Activated CD8-positive, alpha-beta memory T cell treated with anti-CD3 and anti-CD28 coated beads for 1 hour (primary cell): Measurements from ENCODE around the gene MAPK10.
"Not testable (repeated sequence)": the region's sequence is repeated elsewhere in the genome, so short reads cannot be mapped to it uniquely, and the experiment has no call there.

Experiments used
- DNase-seq, 2 donors: peaks; one replicate each; pipeline ENCODE4 v3.0.0-alpha.2; 2020; ENCODE audit warnings: low read depth in 1 of 2; ENCODE audit errors: extremely low read depth in 1 of 2

The MAPK10 gene

DNA sequence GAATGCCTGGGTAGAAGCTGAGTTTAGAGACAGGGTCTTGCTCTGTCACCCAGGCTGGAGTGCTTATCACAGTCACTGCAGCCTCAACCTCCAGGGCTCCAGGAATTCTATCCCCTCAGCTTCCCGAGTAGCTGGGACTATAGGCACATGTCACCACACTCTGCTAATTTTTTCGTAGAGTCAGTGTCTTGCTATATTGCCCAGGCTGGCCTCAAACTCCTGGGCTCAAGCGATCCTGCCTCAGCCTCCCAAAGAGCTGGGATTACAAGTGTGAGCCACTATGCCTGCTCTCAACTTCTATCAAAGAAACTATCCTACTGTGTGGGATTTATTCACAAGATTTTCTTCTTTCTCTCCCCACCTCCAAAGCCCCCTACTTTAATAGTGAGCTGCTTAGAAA lies 15.7 kb downstream of the MAPK10 start:
- no peak for DNase-seq

DNA sequence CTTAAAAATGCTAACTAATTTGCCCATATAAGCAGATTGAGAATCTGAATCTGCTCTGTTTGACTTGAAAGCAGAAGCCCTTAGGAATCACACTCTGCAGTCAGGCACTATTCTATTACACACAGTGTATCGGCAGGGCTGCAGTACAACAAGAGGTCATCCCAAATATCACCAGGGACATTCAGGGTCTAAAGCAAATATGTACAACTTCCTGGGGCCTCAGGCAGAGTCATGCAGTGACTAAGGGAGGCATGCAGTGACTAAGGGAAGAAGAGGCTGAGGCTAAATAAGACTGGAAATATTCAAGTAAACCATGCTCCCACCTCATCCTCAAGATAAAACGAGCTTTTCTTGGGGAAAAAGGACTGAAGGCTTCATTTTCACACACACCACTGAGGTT lies 20.9 kb downstream of the MAPK10 start:
- no peak for DNase-seq

DNA sequence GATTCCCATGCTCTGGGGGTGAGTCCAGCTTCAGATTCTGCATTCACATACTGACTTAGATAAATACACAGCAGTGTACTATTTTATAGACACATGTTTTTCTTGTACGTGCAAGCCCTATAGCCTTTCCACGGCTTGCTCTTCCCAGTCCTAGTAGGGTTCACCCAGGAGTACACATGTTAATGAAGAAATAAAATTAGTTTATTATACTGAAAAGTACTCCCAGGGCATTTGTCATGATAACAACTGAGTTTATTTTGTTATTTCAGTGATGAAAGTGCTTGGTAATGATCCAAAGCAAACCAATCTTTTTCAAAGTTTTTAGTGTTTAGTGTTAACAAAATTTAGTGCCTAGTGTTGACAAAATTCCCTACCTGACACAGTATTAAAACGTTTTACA lies 21.3 kb downstream of the MAPK10 start:
- DNase-seq, result no peak

DNA sequence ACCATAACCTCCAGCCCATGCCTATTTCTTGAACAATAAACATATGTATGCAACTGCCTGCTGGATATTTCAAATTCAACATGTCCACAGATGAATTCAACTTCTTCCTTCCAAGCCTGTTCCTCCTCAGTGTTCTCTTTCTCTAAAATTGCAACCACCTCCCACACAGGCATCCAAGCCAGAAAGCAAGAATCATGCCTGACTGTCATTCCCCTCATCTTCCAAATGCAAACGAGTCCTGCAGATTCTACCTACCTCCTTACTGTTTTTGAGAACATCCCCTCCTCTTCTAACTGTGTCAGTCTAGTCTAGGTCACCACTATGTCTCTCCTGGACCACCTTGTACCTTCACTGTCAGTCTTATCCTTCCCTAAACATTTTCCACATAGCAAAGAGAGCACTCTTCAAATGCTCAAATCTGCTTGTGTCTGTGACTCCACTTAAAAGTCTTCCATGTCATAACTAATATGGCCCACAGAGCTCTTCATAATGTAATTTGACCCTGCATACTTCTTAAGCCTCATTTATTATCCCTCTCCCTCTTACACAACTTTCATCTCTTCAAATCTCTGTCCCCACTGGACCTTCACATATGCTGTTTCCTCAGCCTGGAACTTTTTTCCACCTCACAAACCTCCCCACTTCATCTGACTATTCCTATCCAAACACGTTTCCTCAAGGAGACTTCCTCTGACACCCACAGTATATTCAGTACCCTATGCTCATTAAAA lies 25.7 kb downstream of the MAPK10 start:
- DNase-seq, result no peak

DNA sequence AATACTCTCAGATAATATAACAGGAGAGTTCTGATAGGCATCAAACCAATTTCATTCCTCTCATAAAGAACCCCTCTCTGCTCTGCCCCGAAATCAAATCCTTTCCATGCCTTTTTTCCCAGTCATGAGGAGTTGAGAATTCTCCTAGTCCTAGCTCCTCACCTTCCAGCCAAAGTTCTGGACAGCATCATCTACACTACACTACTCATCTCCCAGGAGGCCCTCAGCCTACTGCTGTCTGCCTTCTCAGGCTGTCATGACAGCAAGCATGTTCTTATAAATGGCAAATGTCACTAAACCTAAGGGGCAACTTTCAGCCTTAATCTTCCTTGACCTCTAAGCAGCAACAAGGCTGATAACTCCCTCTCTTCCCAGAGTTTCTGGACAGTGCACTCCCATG lies 26.6 kb downstream of the MAPK10 start:
- DNase-seq, result no peak

DNA sequence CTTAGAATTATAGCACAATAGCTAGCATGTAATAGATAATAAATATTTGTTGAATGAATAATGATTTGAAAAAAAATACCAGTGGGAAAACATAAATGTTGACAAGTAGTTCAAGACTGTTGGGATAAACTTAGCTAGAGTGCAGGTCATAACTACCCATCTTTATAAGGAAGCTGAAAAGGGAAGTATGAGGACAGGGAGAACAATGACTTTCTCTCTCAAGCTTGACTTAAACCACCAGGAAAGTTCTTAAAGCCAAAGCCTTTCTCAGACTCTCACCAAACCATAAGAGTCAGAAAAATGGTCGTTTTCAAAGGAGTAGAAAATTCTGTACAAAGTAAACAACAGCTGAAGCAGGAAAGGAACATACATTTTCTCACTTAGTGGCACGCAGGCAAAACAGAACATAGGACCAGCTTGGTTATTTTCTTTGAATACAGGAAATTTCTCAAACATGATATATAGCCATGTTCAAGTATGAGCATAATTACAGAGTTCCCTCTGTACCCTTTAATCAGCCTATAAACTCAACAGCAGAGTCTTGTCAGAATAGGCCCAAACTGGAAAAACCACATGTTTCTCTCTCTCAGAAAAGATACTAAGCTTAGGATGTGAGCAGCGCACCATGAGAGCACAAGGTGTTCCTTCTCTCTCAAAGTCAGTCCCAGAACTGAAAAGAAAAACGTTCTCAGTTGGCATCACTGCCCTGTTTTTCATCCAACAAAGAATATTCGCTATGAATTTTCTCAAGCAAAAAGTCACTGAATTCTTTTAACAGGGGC lies 28.7 kb downstream of the MAPK10 start:
- DNase-seq, result no peak

DNA sequence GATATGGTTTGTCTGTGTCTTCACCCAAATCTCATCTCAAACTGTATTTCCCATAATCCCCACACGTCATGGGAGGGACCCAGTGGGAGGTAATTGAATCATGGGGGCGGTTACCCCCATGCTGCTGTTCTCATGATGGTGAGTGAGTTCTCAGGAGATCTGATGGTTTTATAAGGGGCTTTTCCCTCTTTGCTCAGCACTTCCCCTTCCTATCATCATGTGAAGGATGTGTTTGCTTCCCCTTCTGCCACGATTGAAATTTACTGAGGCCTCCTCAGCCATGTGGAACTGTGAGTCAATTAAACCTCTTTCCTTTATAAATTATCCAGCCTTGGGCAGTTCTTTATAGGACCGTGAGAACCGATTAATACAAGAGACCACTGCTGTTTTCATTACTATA lies 29.4 kb downstream of the MAPK10 start:
- DNase-seq, result not testable (repeated sequence)

DNA sequence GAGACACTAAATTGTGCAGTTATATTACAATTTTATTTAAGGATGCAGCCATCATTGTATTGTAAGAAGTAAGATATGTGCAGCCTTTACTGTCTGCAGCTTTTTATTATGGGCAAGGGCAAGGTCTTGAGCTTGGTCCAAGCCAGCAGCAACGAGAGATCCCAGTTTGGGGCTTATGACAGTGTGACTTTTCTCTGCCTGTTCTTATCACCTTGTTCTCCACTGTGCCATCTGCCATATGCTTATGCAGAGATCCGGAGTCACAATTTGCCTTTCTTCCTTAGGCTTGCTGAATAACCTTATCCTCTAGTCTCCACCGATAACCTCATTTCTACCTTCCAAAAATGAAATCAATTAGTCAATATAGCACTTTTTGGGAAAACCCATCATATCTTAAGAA lies 30.4 kb downstream of the MAPK10 start:
- no peak for DNase-seq

DNA sequence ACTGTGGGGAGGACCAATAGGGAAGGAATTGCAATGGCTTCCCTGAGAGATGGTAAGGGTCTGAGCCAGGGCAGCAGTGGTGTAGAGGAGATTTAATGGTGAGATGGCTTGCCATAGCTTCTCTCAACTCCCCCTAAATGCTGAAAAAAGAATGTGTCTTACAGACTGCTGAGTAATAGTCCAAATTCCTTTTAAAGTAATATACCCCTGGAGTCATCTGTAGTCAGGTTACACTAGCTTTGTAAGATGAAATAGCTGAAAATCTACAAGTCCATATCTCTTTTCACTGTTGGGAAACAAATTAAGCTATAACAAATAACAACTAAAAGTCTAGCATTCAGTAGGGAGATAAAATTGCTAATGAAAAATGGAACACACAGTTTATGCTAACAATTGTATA lies 33.5 kb downstream of the MAPK10 start:
- no peak for DNase-seq

DNA sequence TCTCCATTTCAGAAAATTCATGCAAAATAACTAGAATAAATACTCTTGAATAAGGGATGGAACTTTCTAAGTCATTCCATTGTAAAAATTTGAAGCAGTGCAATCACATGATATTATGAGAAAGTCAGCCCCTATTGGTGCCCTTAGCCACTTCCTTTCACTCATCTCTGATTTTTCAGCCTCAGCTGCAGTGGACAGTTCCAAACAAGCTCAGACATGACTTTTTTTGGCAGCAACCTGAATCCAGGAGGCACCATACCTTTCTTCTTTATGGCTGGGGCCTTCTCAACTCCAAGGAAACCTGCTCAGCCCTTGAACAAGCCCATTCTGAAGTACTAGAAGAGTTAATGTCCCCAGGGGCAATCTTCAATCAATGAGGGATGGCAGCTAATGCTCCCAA lies 40.5 kb downstream of the MAPK10 start:
- DNase-seq, result no peak

DNA sequence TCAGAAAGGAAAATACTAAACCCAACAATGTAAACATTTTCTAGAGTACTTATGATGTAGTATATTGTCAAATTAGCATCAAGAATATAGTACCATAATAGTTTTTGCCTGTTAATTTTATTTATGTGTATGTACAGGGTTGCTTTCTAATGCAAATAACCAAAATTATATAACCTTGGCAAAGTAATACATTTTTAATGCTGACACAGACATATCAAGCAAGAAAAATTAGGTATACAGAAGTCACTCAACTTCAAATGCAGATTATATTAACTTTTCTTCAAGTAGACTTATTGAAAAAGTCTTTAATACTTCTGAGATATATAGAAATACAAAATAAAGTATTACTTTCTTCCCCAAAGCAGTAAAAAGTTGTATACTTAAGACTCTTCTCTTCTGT lies 44.3 kb downstream of the MAPK10 start:
- DNase-seq, result no peak

DNA sequence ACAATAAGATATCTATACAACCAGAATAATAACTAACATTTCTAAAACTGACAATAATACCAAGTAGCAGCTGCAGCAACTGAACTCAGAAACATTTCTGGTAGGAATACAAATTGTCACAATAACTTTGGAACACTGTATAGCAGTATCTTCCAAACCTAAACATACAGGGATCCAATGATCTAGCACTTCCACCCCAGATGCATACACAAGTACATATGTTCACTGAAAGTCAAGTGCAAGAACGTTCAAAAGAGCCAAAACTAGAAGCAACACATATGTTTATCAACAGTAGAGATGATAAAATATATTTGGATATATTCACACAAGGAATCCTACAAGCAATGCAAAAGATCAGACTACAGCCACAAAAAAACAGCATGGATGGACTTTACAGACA lies 46.2 kb downstream of the MAPK10 start:
- no peak for DNase-seq

DNA sequence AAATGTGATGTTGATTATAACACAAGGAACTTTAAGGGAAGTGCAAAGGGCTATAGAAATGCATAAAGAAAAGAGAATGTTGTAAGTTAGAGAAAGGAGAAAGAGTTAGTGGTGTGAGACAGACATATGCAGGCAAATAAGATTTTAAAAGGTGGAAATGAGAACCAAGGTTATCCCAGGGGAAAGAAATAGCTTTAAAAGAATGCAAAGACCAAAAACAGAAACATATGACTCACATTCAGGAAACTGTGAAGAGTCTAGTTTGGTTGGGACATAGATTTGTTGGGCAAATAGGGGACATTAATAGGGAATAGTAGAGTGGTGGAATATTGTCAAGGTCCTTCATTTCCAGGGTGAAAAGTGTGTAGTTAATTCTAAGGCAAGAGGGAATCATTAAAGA lies 52.4 kb downstream of the MAPK10 start:
- no peak for DNase-seq

DNA sequence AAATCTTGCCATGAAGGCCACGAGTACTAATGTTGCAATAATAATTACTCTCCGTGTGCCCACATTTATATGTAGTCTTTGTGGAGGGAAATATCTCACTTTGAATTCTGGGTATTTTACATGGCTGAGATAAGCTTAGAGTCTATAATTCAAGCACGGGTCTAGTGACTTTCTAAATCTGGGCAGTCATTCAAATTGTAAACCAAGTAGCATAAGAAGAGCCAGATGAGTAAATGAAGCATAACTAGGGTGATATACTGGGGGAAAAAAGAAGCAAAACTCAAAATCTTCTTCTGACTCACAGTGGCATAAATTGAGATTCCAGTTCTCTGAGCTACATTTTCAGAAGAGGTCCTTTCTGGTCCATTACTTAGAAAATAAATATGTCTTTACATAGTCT lies 53.0 kb downstream of the MAPK10 start:
- DNase-seq, result no peak

DNA sequence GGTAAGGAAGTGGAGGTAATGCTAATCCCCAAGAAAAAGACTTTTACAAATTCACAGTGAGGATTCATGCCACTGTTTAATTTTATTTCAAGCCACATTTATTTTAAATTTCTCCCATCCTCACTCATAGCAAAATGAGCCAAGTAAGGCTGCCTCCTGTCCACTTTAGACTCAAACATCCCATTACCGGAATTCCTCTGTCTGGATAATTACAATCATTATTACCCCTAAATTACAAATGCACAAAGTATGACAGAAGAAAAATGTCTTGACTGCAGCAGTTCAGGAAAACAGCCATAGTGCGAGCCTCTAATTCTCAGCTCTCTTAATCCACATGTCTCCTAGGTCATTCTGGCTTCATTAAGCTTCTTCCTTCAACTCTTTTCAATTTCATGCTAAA lies 57.0 kb downstream of the MAPK10 start:
- no peak for DNase-seq

DNA sequence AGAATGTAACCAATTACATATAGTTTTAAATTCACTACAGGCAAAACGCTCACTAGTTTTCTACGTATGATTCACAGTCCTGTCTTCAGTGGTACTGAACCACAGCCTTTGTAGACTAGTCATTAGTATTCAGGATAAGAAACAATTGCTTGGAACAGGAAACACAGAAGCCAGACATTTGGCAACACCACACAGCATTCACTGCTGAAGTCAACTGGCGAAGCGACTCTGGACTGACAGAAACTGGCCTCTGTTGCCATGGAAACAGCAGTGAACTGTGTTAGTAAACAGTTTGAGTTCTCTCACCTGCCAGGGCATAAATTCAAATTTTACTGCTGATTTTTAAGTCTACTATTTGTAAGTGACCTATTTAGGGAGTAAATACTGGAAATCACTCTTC lies 57.6 kb downstream of the MAPK10 start:
- DNase-seq, result no peak

DNA sequence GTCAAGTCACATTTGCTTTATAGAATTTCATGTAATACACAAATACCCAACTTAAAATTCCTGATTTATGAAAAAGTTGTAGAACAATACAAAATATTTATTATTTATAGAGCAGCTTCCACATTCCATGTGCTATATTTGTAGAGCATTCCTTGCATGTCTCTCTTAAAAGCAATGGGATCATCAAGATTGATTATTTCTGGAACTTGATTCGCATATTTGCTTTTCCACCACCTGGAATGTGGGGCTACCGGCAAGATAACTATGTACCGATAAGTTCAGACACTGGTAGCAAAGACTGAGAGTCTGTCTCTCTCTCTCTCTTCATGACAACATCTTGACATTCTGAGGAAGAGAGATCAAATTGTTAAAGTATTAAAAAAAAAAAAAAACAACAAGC lies 59.3 kb downstream of the MAPK10 start:
- no peak for DNase-seq

DNA sequence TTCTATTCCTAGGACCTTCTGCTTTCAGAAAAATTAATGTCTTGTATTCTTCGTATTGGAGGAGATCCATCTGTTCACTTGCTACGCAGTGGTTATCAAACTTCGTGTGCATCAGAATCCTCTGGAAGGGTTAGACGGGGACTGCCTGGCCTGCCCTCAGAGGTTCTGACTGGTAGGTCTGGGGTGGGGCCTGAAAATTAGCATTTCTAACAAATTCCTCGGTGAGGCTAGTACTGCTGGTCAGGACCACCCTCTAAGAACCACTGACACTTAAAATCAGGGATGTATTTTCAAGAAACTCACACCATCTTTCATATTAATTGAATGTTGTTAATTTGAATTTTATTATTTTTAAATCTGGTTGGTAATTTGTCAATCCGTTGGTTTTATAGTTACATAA lies 63.0 kb downstream of the MAPK10 start:
- DNase-seq, result no peak

DNA sequence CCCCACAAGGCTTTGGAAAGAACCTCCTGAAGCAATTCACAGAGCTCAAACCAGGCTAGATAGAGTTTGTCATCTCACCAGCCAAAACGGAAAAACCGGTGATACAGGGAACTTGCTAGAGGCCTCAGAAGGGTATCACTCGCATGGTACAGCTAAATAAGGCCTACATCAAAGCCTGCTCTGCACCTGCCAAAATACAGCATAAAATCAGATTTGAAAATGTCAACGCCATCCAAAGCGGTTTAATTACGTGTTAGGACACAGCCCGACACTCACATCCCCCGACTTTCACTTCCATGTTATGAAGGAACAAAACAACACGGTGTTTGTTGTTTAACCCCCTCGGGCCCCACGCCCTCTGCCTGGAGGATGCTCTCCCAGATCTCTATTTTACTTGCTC lies 65.0 kb downstream of the MAPK10 start:
- DNase-seq, result no peak

DNA sequence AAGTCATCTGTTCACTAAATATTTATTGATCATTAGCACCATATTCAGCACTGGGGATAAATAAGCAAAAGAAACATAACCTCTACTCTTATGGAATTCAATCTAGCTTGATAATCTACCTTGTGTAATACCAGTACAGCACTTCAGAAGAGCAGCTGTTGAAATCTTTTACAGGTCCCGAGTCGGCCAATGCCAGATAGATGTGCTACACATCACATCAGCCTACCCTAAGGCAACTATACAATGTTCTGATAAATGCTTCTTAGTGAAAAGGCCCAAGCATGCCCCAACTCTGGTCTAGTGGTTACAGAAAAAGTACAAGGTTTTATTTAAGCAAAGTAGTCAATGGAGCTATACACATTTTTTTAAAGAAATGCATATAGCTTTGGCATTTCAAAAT lies 68.7 kb downstream of the MAPK10 start:
- no peak for DNase-seq

DNA sequence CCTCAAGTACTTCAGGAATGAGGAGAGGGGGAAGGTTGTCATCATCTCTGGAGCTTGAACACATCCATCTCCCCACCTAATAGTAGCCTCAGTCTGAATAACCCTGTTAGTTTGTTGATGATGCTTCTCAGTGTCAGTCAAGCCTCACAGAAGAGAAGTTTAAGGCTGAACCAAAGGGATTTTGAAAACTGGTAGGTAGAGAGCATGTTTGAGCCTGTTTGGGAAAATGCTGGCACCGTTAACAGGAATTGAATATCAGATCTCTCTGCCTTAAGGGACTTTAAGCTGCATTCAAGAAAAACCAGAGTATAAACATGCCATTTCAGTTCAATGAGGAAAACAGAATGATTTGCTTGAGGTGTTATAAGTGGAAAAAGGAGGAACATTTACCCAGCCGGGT lies 73.1 kb downstream of the MAPK10 start:
- no peak for DNase-seq

DNA sequence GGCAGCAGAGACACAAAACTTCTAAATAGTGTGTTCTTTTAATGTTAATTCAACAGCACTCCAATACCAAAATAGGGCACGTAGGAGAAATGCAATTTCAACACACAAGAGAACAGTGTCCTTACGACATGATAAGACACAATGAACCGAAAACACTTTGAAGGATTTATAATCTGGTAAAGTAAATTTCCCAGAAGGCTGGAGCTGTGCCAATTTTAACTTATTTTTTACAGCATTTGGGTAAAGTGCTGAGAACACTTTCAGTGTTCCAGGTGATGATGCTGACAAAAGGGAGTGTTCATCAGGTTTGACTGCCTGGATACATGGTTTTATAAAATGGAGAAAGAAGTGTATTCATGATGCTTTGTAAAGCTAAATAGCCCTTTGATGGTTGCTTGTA lies 76.5 kb downstream of the MAPK10 start:
- DNase-seq, result no peak

DNA sequence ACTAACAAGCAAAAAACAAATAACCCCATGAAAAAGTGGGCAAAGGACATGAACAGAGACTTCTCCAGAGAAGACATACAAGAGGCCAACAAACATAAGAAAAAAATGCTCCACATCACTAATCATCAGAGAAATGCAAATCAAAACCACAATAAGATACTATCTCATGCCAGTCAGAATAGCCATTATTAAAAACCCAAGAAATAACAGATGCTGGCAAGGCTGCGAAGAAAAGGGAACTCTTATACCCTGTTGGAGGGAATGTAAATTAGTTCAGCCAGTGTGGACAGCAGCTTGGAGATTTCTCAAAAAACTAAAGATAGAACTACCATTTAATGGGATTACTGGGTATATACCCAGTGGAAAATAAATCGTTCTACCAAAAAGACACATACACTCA lies 79.6 kb downstream of the MAPK10 start:
- DNase-seq, result no peak
